ENCODE results near the gene SH3GL3. TPM values are rescaled to one million over a fixed set of nuclear protein-coding genes. Genes with fewer than 3 reads are reported as not detected.

The SH3GL3 gene
- total and polyA plus RNA-seq, 2 of the 8 experiments (the other 6 are each of a cell fraction or from before 2014, with no cell fraction given) = 14.1 to 19.1 TPM

GRCh38 chr15:83582381-83582780 is 135.2 kb downstream of the SH3GL3 start:
- no peak overlapping the region for H3K27ac ChIP-seq (ENCODE audit: low read depth, low read length)
- CTCF ChIA-PET (ENCODE audit: partially characterized antibody) = interaction anchor here (0.8 kb wide), 1 partner anchor 146 kb away, joined by 3 read pairs; no protein-coding TSS in a partner anchor
- no peak overlapping the region for H2BK120ac ChIP-seq (replicated peaks; ENCODE audit: low read depth, low read length)
- no peak overlapping the region for H3K56ac ChIP-seq (replicated peaks; ENCODE audit: insufficient read length, low read depth, low read length)
- H2AK5ac ChIP-seq (ENCODE audit: low read depth, low read length) = no peak overlapping the region
- H3K4me2 ChIP-seq (ENCODE audit: insufficient read depth in 1 of 2, low read depth in 2 of 2, low read length in 2 of 2) = no peak overlapping the region
- no peaks in the 10 kb centered on the region; a peak in 1 of 7 replicates for H3K4me1 ChIP-seq (replicated peaks in 1 of 4; ENCODE audit: control insufficient read depth in 3 of 4, insufficient read depth in 4 of 4, low read length in 3 of 4)
- H4K5ac ChIP-seq (ENCODE audit: insufficient read length, low read depth, low read length) = no peak overlapping the region
- no peak overlapping the region for H2BK5ac ChIP-seq (ENCODE audit: low read depth, low read length)
- no peak overlapping the region for H4K91ac ChIP-seq (replicated peaks; ENCODE audit: insufficient read length, low read length)
- H3K14ac ChIP-seq (ENCODE audit: insufficient read length) = no peak overlapping the region
- WGBS, 2 experiments (ENCODE audit: extremely low coverage in 1 of 2, insufficient coverage in 1 of 2, insufficient read length in 1 of 2, insufficient replicate concordance in 2 of 2, low coverage in 1 of 2, low lambda C conversion rate in 2 of 2, missing lambda C conversion rate in 1 of 2) = 87% methylated on average over 4 of the region's 4 CpGs; no CpG with 5 or more reads in 1 of the 2 experiments
- no peaks in the 10 kb centered on the region for H3K79me1 ChIP-seq (ENCODE audit: low read depth, low read length)
- H2AFZ ChIP-seq (ENCODE audit: low read length) = no peak overlapping the region
- TF ChIP-seq CTBP2 (IDR thresholded peaks at IDR 0.05; ENCODE audit: borderline replicate concordance, insufficient read depth, insufficient read length, low read length) (no peak), BCL11A (IDR thresholded peaks at IDR 0.05; ENCODE audit: low read depth in 2 of 2, low read length in 2 of 2) (no peak), CTCF (IDR thresholded peaks at IDR 0.05; ENCODE audit: control extremely low read depth in 1 of 3, insufficient read depth in 1 of 3, low read depth in 1 of 3, low read length in 3 of 3) (no peak), SP1 (IDR thresholded peaks at IDR 0.05; ENCODE audit: low read depth, low read length) (no peak), KDM4A (IDR thresholded peaks at IDR 0.05; ENCODE audit: low read depth, low read length, severe bottlenecking) (no peak), MAFK (IDR thresholded peaks at IDR 0.05; ENCODE audit: low read depth, low read length) (no peak), NANOG (IDR thresholded peaks at IDR 0.05; ENCODE audit: insufficient read depth, low read depth, low read length, poor library complexity, severe bottlenecking) (no peak), CEBPB (IDR thresholded peaks at IDR 0.05; ENCODE audit: low read depth, low read length) (no peak), POLR2AphosphoS5 (IDR thresholded peaks at IDR 0.05; ENCODE audit: low read depth, low read length) (no peak)
- H2BK20ac ChIP-seq (ENCODE audit: low read length) = no peak overlapping the region
- no peak overlapping the region for H2BK12ac ChIP-seq (ENCODE audit: low read depth, low read length)
- no peak overlapping the region for H2BK15ac ChIP-seq (ENCODE audit: low read length)
- H3K23me2 ChIP-seq (ENCODE audit: low read depth, low read length) = no peaks in the 10 kb centered on the region
- H3K18ac ChIP-seq (ENCODE audit: extremely low read depth, low read length) = no peak overlapping the region
- no peak overlapping the region for H3K23ac ChIP-seq (ENCODE audit: insufficient read length)
- no peak overlapping the region for H3K4me3 ChIP-seq (ENCODE audit: extremely low read depth in 1 of 4, insufficient read depth in 2 of 4, low read depth in 3 of 4, low read length in 4 of 4)
- no peaks in the 10 kb centered on the region for H3K9me3 ChIP-seq (ENCODE audit: insufficient read depth in 2 of 2, low read depth in 1 of 2, low read length in 1 of 2)
- no peaks in the 10 kb centered on the region for H3K27me3 ChIP-seq (replicated peaks in 1 of 4; ENCODE audit: control insufficient read depth in 3 of 4, extremely low read depth in 1 of 4, insufficient read depth in 3 of 4, low read length in 3 of 4)
- no peaks in the 10 kb centered on the region for H3K79me2 ChIP-seq (ENCODE audit: control insufficient read depth in 1 of 2, insufficient read depth in 2 of 2, low read length in 2 of 2)
- no peak overlapping the region for H3K4ac ChIP-seq (replicated peaks; ENCODE audit: insufficient read length, low read depth, low read length)
- no peak overlapping the region for H3K9ac ChIP-seq (replicated peaks in 1 of 4; ENCODE audit: extremely low read depth in 1 of 4, low read depth in 3 of 4, low read length in 3 of 4)
- DNase-seq (ENCODE audit: low read depth in 1 of 2, low spot score in 2 of 2) = no peak
- POLR2A ChIA-PET (ENCODE audit: partially characterized antibody) = interaction anchor here (0.6 kb wide), 1 partner anchor 10 kb away, joined by 3 read pairs; no protein-coding TSS in a partner anchor
- H3K36me3 ChIP-seq (ENCODE audit: control insufficient read depth in 2 of 4, insufficient read depth in 4 of 4, low read length in 3 of 4) = no peaks in the 10 kb centered on the region; a peak in 2 of 8 replicates
- no peak overlapping the region for H4K8ac ChIP-seq (ENCODE audit: extremely low read depth, insufficient read depth, low read length)
- no peaks in the 10 kb centered on the region for H4K20me1 ChIP-seq (replicated peaks in 1 of 2; ENCODE audit: control insufficient read depth in 1 of 2, insufficient read depth in 2 of 2, low read length in 2 of 2)
- no peak for FAIRE-seq

All from H1 (cell line).